ENCODE measurements around the gene BMPR2. TPM values are rescaled to one million over a fixed set of nuclear protein-coding genes. Genes with fewer than 3 reads are reported as not detected.
A peak's percentile ranks its signal among the peaks of the same experiment; 100 is the strongest.

Gene BMPR2
- 25.4 TPM for polyA plus RNA-seq
- long read RNA-seq, donor 1, full-length matches to known transcripts = 3 of 3 reads
- long read RNA-seq, donor 1, partial matches to known transcripts = 0 of 3 reads
- long read RNA-seq, donor 1, other reads (novel, unspliced or antisense) = 0 of 3 reads
- long read RNA-seq, donor 2, partial matches to known transcripts = 12 of 12 reads
- long read RNA-seq, donor 2, other reads (novel, unspliced or antisense) = 0 of 12 reads
- long read RNA-seq, donor 3 = 0 reads
- long read RNA-seq, donor 4, full-length matches to known transcripts = 1 of 1 reads
- long read RNA-seq, donor 4, partial matches to known transcripts = 0 of 1 reads
- long read RNA-seq, donor 4, other reads (novel, unspliced or antisense) = 0 of 1 reads
- long read RNA-seq, donor 5, full-length matches to known transcripts = 1 of 6 reads
- long read RNA-seq, donor 5, partial matches to known transcripts = 5 of 6 reads
- long read RNA-seq, donor 5, other reads (novel, unspliced or antisense) = 0 of 6 reads
- long read RNA-seq, donor 6, full-length matches to known transcripts = 1 of 30 reads
- long read RNA-seq, donor 6, partial matches to known transcripts = 29 of 30 reads
- long read RNA-seq, donor 6, other reads (novel, unspliced or antisense) = 0 of 30 reads
- long read RNA-seq, donor 7, partial matches to known transcripts = 6 of 6 reads
- long read RNA-seq, donor 7, other reads (novel, unspliced or antisense) = 0 of 6 reads
- long read RNA-seq, donor 8, full-length matches to known transcripts = 1 of 15 reads
- long read RNA-seq, donor 8, partial matches to known transcripts = 14 of 15 reads
- long read RNA-seq, donor 8, other reads (novel, unspliced or antisense) = 0 of 15 reads
- long read RNA-seq, donor 9, full-length matches to known transcripts = 1 of 1 reads
- long read RNA-seq, donor 9, partial matches to known transcripts = 0 of 1 reads
- long read RNA-seq, donor 9, other reads (novel, unspliced or antisense) = 0 of 1 reads
- long read RNA-seq, donor 10, full-length matches to known transcripts = 2 of 2 reads
- long read RNA-seq, donor 10, partial matches to known transcripts = 0 of 2 reads
- long read RNA-seq, donor 10, other reads (novel, unspliced or antisense) = 0 of 2 reads
- long read RNA-seq, donor 11 = 0 reads

GRCh38 chr2:202375609-202376408 is at the start of gene BMPR2:
Gene BMPR2 (plus strand): TSS chr2:202376327. CDS start chr2:202377475, 1,148 bp downstream.
- Histone ChIP-seq H3K4me1 (ENCODE audit: control insufficient read depth, insufficient read depth, low read length) (no peaks in the 10 kb centered on the region), H3K9me3 (ENCODE audit: control insufficient read depth, low read depth, low read length) (peaks cover 4% of the 10 kb centered on the region), H3K36me3 (ENCODE audit: control insufficient read depth, insufficient read depth, low read length) (no peaks in the 10 kb centered on the region), H3K27ac (ENCODE audit: low read length) (peak within 1 kb of the TSS; percentile 99), H3K27me3 (ENCODE audit: control insufficient read depth, insufficient read depth, low read length) (no peaks in the 10 kb centered on the region), H3K4me3 (ENCODE audit: low read length) (peak within 1 kb of the TSS; percentile 91)
- WGBS (ENCODE audit: insufficient coverage, low lambda C conversion rate) = no CpG with 5 or more reads among the region's 70 CpGs
- DNase-seq = peak; percentile 92 to 97

- H3K27me3 ChIP-seq (ENCODE audit: control insufficient read depth, insufficient read depth, low read length) = no peaks in the 10 kb centered on the region
- H3K4me3 ChIP-seq (ENCODE audit: low read length) = no peak overlapping the region
- H3K9me3 ChIP-seq (ENCODE audit: control insufficient read depth, low read depth, low read length) = no peaks in the 10 kb centered on the region
- no peaks in the 10 kb centered on the region for H3K4me1 ChIP-seq (ENCODE audit: control insufficient read depth, insufficient read depth, low read length)
- no peak overlapping the region for H3K27ac ChIP-seq (ENCODE audit: low read length)
- no CpG with 5 or more reads among the region's 1 CpG for WGBS (ENCODE audit: insufficient coverage, low lambda C conversion rate)
- peaks cover 6% of the 10 kb centered on the region for H3K36me3 ChIP-seq (ENCODE audit: control insufficient read depth, insufficient read depth, low read length)
- DNase-seq = peak in 1 of 2 donors; percentile 23
Measured at GRCh38 chr2:202327858-202328257, 48.3 kb upstream of the BMPR2 start.

- Histone ChIP-seq H3K9me3 (ENCODE audit: control insufficient read depth, low read depth, low read length) (no peaks in the 10 kb centered on the region), H3K4me3 (ENCODE audit: low read length) (no peak overlapping the region), H3K27me3 (ENCODE audit: control insufficient read depth, insufficient read depth, low read length) (no peaks in the 10 kb centered on the region), H3K4me1 (ENCODE audit: control insufficient read depth, insufficient read depth, low read length) (no peaks in the 10 kb centered on the region), H3K27ac (ENCODE audit: low read length) (no peak overlapping the region), H3K36me3 (ENCODE audit: control insufficient read depth, insufficient read depth, low read length) (no peaks in the 10 kb centered on the region)
- no CpG with 5 or more reads among the region's 6 CpGs for WGBS (ENCODE audit: insufficient coverage, low lambda C conversion rate)
- DNase-seq = no peak
Measured at GRCh38 chr2:202335791-202336467, 40.2 kb upstream of the BMPR2 start.

GRCh38 chr2:202337151-202337550 is 39.0 kb upstream of the BMPR2 start:
- Histone ChIP-seq H3K27ac (ENCODE audit: low read length) (no peak overlapping the region), H3K36me3 (ENCODE audit: control insufficient read depth, insufficient read depth, low read length) (no peaks in the 10 kb centered on the region), H3K4me3 (ENCODE audit: low read length) (no peak overlapping the region), H3K4me1 (ENCODE audit: control insufficient read depth, insufficient read depth, low read length) (no peaks in the 10 kb centered on the region), H3K27me3 (ENCODE audit: control insufficient read depth, insufficient read depth, low read length) (no peaks in the 10 kb centered on the region), H3K9me3 (ENCODE audit: control insufficient read depth, low read depth, low read length) (no peaks in the 10 kb centered on the region)
- no peak for DNase-seq
- no CpG with 5 or more reads among the region's 2 CpGs for WGBS (ENCODE audit: insufficient coverage, low lambda C conversion rate)

- Histone ChIP-seq H3K4me3 (ENCODE audit: low read length) (no peak overlapping the region), H3K9me3 (ENCODE audit: control insufficient read depth, low read depth, low read length) (no peaks in the 10 kb centered on the region), H3K27ac (ENCODE audit: low read length) (no peak overlapping the region), H3K36me3 (ENCODE audit: control insufficient read depth, insufficient read depth, low read length) (no peaks in the 10 kb centered on the region), H3K27me3 (ENCODE audit: control insufficient read depth, insufficient read depth, low read length) (no peaks in the 10 kb centered on the region), H3K4me1 (ENCODE audit: control insufficient read depth, insufficient read depth, low read length) (no peaks in the 10 kb centered on the region)
- WGBS (ENCODE audit: insufficient coverage, low lambda C conversion rate) = 20% methylated on average over 1 of the region's 7 CpGs
- DNase-seq = no peak
Measured at GRCh38 chr2:202337706-202338346, 38.3 kb upstream of the BMPR2 start.

- Histone ChIP-seq H3K4me1 (ENCODE audit: control insufficient read depth, insufficient read depth, low read length) (no peaks in the 10 kb centered on the region), H3K9me3 (ENCODE audit: control insufficient read depth, low read depth, low read length) (no peaks in the 10 kb centered on the region), H3K36me3 (ENCODE audit: control insufficient read depth, insufficient read depth, low read length) (no peaks in the 10 kb centered on the region), H3K27me3 (ENCODE audit: control insufficient read depth, insufficient read depth, low read length) (no peaks in the 10 kb centered on the region), H3K27ac (ENCODE audit: low read length) (no peak overlapping the region), H3K4me3 (ENCODE audit: low read length) (no peak overlapping the region)
- DNase-seq = no peak
- no CpG with 5 or more reads among the region's 3 CpGs for WGBS (ENCODE audit: insufficient coverage, low lambda C conversion rate)
Measured at GRCh38 chr2:202339071-202339870, 36.9 kb upstream of the BMPR2 start.

GRCh38 chr2:202344178-202344577 is 31.9 kb upstream of the BMPR2 start:
- Histone ChIP-seq H3K36me3 (ENCODE audit: control insufficient read depth, insufficient read depth, low read length) (no peaks in the 10 kb centered on the region), H3K4me3 (ENCODE audit: low read length) (no peak overlapping the region), H3K9me3 (ENCODE audit: control insufficient read depth, low read depth, low read length) (no peaks in the 10 kb centered on the region), H3K4me1 (ENCODE audit: control insufficient read depth, insufficient read depth, low read length) (no peaks in the 10 kb centered on the region), H3K27me3 (ENCODE audit: control insufficient read depth, insufficient read depth, low read length) (no peaks in the 10 kb centered on the region), H3K27ac (ENCODE audit: low read length) (no peak overlapping the region)
- no peak for DNase-seq
- 29% methylated on average over 1 of the region's 1 CpG for WGBS (ENCODE audit: insufficient coverage, low lambda C conversion rate)

- no peak for DNase-seq
- 96% methylated on average over 5 of the region's 7 CpGs for WGBS (ENCODE audit: insufficient coverage, low lambda C conversion rate)
- no peaks in the 10 kb centered on the region for H3K9me3 ChIP-seq (ENCODE audit: control insufficient read depth, low read depth, low read length)
- H3K27ac ChIP-seq (ENCODE audit: low read length) = no peak overlapping the region
- H3K27me3 ChIP-seq (ENCODE audit: control insufficient read depth, insufficient read depth, low read length) = no peaks in the 10 kb centered on the region
- H3K4me1 ChIP-seq (ENCODE audit: control insufficient read depth, insufficient read depth, low read length) = no peaks in the 10 kb centered on the region
- no peaks in the 10 kb centered on the region for H3K36me3 ChIP-seq (ENCODE audit: control insufficient read depth, insufficient read depth, low read length)
- H3K4me3 ChIP-seq (ENCODE audit: low read length) = no peak overlapping the region
Measured at GRCh38 chr2:202346180-202346579, 29.9 kb upstream of the BMPR2 start.

Measured in large intestine (tissue), 12 donors.